ENCODE results near the gene PPP4R4.

PPP4R4 gene

DNA sequence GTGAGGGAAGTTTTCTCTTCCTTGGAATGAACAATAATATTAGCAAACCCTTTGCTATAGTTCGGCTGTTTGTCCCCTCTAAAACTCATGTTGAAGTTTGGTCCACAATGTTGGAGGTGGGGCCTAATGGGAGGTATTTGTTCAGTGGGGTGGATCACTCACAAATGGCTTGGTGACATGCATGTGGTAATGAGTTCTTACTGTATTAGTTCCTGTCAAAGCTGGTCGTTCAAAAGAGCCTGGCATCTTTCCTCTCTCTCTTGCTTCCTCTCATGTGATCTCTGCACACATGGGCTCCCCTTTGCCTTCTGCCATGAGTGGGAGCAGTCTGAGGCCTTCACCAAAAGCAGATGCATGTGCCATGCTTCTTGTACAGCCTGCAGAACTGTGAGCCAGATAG, 13.1 kb upstream of the PPP4R4 start:
- no peak overlapping the region for H3K4me3 ChIP-seq (ENCODE audit: low read depth, low read length)
- TF ChIP-seq, protein P1, sequence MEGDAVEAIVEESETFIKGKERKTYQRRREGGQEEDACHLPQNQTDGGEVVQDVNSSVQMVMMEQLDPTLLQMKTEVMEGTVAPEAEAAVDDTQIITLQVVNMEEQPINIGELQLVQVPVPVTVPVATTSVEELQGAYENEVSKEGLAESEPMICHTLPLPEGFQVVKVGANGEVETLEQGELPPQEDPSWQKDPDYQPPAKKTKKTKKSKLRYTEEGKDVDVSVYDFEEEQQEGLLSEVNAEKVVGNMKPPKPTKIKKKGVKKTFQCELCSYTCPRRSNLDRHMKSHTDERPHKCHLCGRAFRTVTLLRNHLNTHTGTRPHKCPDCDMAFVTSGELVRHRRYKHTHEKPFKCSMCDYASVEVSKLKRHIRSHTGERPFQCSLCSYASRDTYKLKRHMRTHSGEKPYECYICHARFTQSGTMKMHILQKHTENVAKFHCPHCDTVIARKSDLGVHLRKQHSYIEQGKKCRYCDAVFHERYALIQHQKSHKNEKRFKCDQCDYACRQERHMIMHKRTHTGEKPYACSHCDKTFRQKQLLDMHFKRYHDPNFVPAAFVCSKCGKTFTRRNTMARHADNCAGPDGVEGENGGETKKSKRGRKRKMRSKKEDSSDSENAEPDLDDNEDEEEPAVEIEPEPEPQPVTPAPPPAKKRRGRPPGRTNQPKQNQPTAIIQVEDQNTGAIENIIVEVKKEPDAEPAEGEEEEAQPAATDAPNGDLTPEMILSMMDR (IDR thresholded peaks at IDR 0.05; ENCODE audit: borderline replicate concordance, insufficient read depth, low read depth, low read length): no peak

DNA sequence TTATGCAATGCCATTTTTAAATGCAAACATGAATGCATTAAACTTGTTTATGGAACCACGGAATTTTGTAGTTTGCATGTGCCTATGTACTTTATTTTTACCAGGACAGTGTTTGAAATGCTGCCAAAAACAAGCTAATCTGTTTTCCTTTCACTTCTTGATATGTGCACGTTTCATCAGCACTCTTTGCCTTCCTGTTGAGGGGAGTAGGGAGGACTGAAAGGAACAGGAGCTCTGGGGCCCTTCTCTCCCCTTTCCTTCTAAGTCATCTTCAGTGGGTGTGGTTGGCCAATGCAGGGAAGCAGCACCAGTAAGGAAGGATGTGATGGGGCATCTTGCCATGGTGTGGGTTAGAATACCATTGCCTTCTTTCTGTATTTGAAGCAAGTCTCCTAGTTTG, 12.1 kb upstream of the PPP4R4 start:
- TF ChIP-seq, protein P1 (IDR thresholded peaks at IDR 0.05; ENCODE audit: borderline replicate concordance, insufficient read depth, low read depth, low read length): no peak
- H3K4me3 ChIP-seq (ENCODE audit: low read depth, low read length): no peak overlapping the region

- TF ChIP-seq, protein P1 (IDR thresholded peaks at IDR 0.05; ENCODE audit: borderline replicate concordance, insufficient read depth, low read depth, low read length): no peak
- H3K4me3 ChIP-seq (ENCODE audit: low read depth, low read length): no peak overlapping the region
Measured at GRCh38 chr14:94162466-94162865, 11.7 kb upstream of the PPP4R4 start.

- TF ChIP-seq, protein P1 (IDR thresholded peaks at IDR 0.05; ENCODE audit: borderline replicate concordance, insufficient read depth, low read depth, low read length): no peak
- H3K4me3 ChIP-seq (ENCODE audit: low read depth, low read length): no peak overlapping the region
Measured at GRCh38 chr14:94163796-94164195, 10.3 kb upstream of the PPP4R4 start.

DNA sequence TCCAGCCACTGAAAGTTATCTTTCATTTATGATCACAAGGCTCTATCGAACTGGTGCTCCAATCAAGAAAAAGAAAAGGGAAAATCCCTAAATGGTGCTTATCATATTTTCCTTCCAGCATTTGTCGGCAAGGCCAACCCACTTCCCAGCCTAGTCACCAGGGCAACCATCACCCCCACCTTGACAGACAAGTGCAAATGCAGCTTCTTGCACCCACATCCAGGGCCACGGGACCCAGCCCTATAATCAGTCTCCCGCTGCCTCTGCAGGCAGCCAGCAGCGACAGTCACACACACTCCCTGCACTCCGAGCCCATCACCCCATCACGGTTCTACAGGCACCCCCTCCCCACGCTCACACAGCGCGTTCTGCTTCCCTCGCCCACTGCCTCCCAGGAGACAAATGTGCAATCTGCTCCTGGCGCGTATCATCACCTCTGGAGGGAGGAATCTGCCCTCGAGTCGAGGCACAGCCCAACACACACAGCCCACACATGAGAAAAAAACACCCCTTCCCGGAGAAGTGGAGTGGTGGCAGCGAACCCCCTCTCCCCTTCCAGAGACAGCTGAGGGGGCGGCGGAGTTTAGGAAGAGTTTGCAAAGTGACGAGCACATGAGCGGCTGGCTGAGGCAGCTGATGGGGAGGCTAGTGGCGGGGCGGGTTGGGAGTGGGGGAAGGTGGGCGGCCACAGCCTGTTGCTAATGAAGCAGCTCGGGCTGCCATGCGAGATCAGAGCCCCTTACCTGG, 9.3 kb upstream of the PPP4R4 start:
- no peak overlapping the region for H3K4me3 ChIP-seq (ENCODE audit: low read depth, low read length)
- TF ChIP-seq, protein P1 (IDR thresholded peaks at IDR 0.05; ENCODE audit: borderline replicate concordance, insufficient read depth, low read depth, low read length): no peak

GRCh38 chr14:94165744-94166143, 8.4 kb upstream of the PPP4R4 start:
- TF ChIP-seq, protein P1 (IDR thresholded peaks at IDR 0.05; ENCODE audit: borderline replicate concordance, insufficient read depth, low read depth, low read length): no peak
- H3K4me3 ChIP-seq (ENCODE audit: low read depth, low read length): no peak overlapping the region

- H3K4me3 ChIP-seq (ENCODE audit: low read depth, low read length): no peak overlapping the region
- TF ChIP-seq, protein P1 (IDR thresholded peaks at IDR 0.05; ENCODE audit: borderline replicate concordance, insufficient read depth, low read depth, low read length): no peak
Measured at GRCh38 chr14:94170136-94170535, 4.0 kb upstream of the PPP4R4 start.

Data from GM12875 (cell line).